Measurements from ENCODE around the gene PRDM2. TPM values are rescaled to one million over a fixed set of nuclear protein-coding genes. Genes with fewer than 3 reads are reported as not detected.

The PRDM2 gene
- total and polyA plus RNA-seq, 2 experiments from 2014 or later: 9.7 to 15.1 TPM

GRCh38 chr1:13855554-13855953 is 155.6 kb downstream of the PRDM2 start:
- no peaks in the 10 kb centered on the region for H3K27me3 ChIP-seq (replicated peaks; ENCODE audit: insufficient read depth)
- H2AFZ ChIP-seq: no peak overlapping the region
- DNase-seq: no peak
- H3K79me2 ChIP-seq (ENCODE audit: insufficient read depth): no peaks in the 10 kb centered on the region
- WGBS, 2 experiments (ENCODE audit: low coverage in 1 of 2, low lambda C conversion rate in 2 of 2, missing lambda C conversion rate in 2 of 2): 31 to 40% methylated on average over 1 of the region's 1 CpG
- no peaks in the 10 kb centered on the region for H3K4me1 ChIP-seq (ENCODE audit: insufficient read depth)
- no peaks in the 10 kb centered on the region for H3F3A ChIP-seq (ENCODE audit: insufficient read depth)
- TF ChIP-seq EZH2 (IDR thresholded peaks at IDR 0.05; ENCODE audit: insufficient read depth, poor library complexity, severe bottlenecking) (no peak), EZH2phosphoT487 (IDR thresholded peaks at IDR 0.05; ENCODE audit: insufficient read depth, low read depth) (no peak)
- H3K9me2 ChIP-seq (ENCODE audit: insufficient read depth): no peaks in the 10 kb centered on the region
- H4K20me1 ChIP-seq (ENCODE audit: insufficient read depth): no peaks in the 10 kb centered on the region
- H3K9ac ChIP-seq: no peak overlapping the region
- no peak overlapping the region for H3K27ac ChIP-seq
- in situ Hi-C loops (cut with MboI): no loop called here
- no peak overlapping the region for H3K4me2 ChIP-seq (ENCODE audit: unreplicated experiment)
- no peak overlapping the region for H3K4me3 ChIP-seq
- no peaks in the 10 kb centered on the region for H3K36me3 ChIP-seq (ENCODE audit: low read depth)
- H3K9me3 ChIP-seq (ENCODE audit: low read depth): no peaks in the 10 kb centered on the region

- no peaks in the 10 kb centered on the region for H3K36me3 ChIP-seq (ENCODE audit: low read depth)
- no peak overlapping the region for H3K27ac ChIP-seq
- H3F3A ChIP-seq (ENCODE audit: insufficient read depth): no peaks in the 10 kb centered on the region
- H3K9me2 ChIP-seq (ENCODE audit: insufficient read depth): no peaks in the 10 kb centered on the region
- in situ Hi-C loops (cut with MboI): no loop called here
- no peak overlapping the region for H3K9ac ChIP-seq
- H2AFZ ChIP-seq: no peak overlapping the region
- TF ChIP-seq EZH2 (IDR thresholded peaks at IDR 0.05; ENCODE audit: insufficient read depth, poor library complexity, severe bottlenecking): no peak
- no peak for TF ChIP-seq EZH2phosphoT487 (IDR thresholded peaks at IDR 0.05; ENCODE audit: insufficient read depth, low read depth)
- no peaks in the 10 kb centered on the region for H3K27me3 ChIP-seq (replicated peaks; ENCODE audit: insufficient read depth)
- no peaks in the 10 kb centered on the region for H3K4me1 ChIP-seq (ENCODE audit: insufficient read depth)
- no peak overlapping the region for H3K4me2 ChIP-seq (ENCODE audit: unreplicated experiment)
- DNase-seq: no peak
- no peaks in the 10 kb centered on the region for H4K20me1 ChIP-seq (ENCODE audit: insufficient read depth)
- no peak overlapping the region for H3K4me3 ChIP-seq
- 56 to 78% methylated on average over 2 of the region's 2 CpGs for WGBS, 2 experiments (ENCODE audit: low coverage in 1 of 2, low lambda C conversion rate in 2 of 2, missing lambda C conversion rate in 2 of 2)
- no peaks in the 10 kb centered on the region for H3K79me2 ChIP-seq (ENCODE audit: insufficient read depth)
- H3K9me3 ChIP-seq (ENCODE audit: low read depth): no peaks in the 10 kb centered on the region
These were observed 160.0 kb downstream of the PRDM2 start for GRCh38 chr1:13860031-13860430.

DNA sequence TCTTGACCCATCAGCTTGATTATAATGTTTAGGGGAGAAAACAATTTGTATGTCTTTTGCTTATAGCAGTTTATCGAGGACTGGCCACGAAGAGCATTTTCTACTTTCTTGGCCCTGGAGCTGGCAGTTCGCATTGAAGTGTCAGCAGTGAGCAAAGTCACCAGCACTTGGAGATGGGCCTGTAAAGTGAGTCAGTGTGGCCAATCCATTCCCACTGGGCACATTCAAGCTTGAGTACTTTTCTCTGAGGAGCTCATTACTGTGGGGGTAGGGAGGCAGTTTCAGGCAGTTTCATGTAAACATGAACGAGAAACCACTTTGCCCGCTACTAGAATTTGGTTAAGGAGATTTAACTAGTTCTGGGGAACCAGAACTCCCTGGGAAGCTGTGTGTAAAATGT is 164.8 kb downstream of the PRDM2 start:
- whole genome bisulfite sequencing, 2 experiments (ENCODE audit: low coverage in 1 of 2, low lambda C conversion rate in 2 of 2, missing lambda C conversion rate in 2 of 2): 5 to 12% methylated on average over 5 of the region's 5 CpGs
- Histone ChIP-seq H3K4me2 (ENCODE audit: unreplicated experiment) (no peak overlapping the region), H3K27ac (no peak overlapping the region), H3K36me3 (ENCODE audit: low read depth) (no peaks in the 10 kb centered on the region), H3K4me1 (ENCODE audit: insufficient read depth) (no peaks in the 10 kb centered on the region), H3K9me3 (ENCODE audit: low read depth) (no peaks in the 10 kb centered on the region), H3K27me3 (replicated peaks; ENCODE audit: insufficient read depth) (no peaks in the 10 kb centered on the region), H4K20me1 (ENCODE audit: insufficient read depth) (no peaks in the 10 kb centered on the region), H3K9me2 (ENCODE audit: insufficient read depth) (no peaks in the 10 kb centered on the region), H3K79me2 (ENCODE audit: insufficient read depth) (no peaks in the 10 kb centered on the region), H2AFZ (no peak overlapping the region), H3K4me3 (no peak overlapping the region), H3K9ac (no peak overlapping the region), H3F3A (ENCODE audit: insufficient read depth) (no peaks in the 10 kb centered on the region)
- DNase-seq: peak; percentile 43
- in situ Hi-C loops (cut with MboI): no loop called here
- TF ChIP-seq EZH2phosphoT487 (IDR thresholded peaks at IDR 0.05; ENCODE audit: insufficient read depth, low read depth): no peak
- TF ChIP-seq EZH2 (IDR thresholded peaks at IDR 0.05; ENCODE audit: insufficient read depth, poor library complexity, severe bottlenecking): no peak

DNA sequence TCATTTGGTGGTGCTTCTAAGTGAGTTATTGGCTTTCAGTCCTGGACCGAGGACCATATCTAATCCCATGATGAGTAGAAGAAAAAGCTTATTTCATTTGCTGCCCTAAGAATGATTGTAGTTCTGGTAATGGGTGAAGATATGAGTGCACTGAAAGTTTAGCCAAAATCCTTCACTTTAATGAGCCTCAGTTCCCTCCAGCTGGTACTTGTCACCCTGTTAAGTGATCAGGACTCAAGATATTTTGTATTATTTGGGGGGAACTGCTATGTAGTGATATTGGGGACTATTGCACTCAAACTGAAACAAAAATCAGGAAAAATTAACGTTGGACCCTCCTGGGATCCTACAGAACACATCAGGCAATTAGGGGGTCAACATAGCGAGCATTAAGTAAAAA is 165.9 kb downstream of the PRDM2 start:
- Histone ChIP-seq H3K27ac (no peak overlapping the region), H3K9ac (no peak overlapping the region), H3K36me3 (ENCODE audit: low read depth) (no peaks in the 10 kb centered on the region), H3K27me3 (replicated peaks; ENCODE audit: insufficient read depth) (no peaks in the 10 kb centered on the region), H4K20me1 (ENCODE audit: insufficient read depth) (no peaks in the 10 kb centered on the region), H3F3A (ENCODE audit: insufficient read depth) (no peaks in the 10 kb centered on the region), H3K4me2 (ENCODE audit: unreplicated experiment) (no peak overlapping the region), H3K9me3 (ENCODE audit: low read depth) (no peaks in the 10 kb centered on the region), H3K9me2 (ENCODE audit: insufficient read depth) (no peaks in the 10 kb centered on the region), H3K79me2 (ENCODE audit: insufficient read depth) (no peaks in the 10 kb centered on the region), H3K4me1 (ENCODE audit: insufficient read depth) (no peaks in the 10 kb centered on the region), H3K4me3 (no peak overlapping the region), H2AFZ (no peak overlapping the region)
- in situ Hi-C loops (cut with MboI): no loop called here
- 41 to 44% methylated on average over 3 of the region's 3 CpGs for WGBS, 2 experiments (ENCODE audit: low coverage in 1 of 2, low lambda C conversion rate in 2 of 2, missing lambda C conversion rate in 2 of 2)
- no peak for DNase-seq
- TF ChIP-seq EZH2phosphoT487 (IDR thresholded peaks at IDR 0.05; ENCODE audit: insufficient read depth, low read depth): no peak
- no peak for TF ChIP-seq EZH2 (IDR thresholded peaks at IDR 0.05; ENCODE audit: insufficient read depth, poor library complexity, severe bottlenecking)

DNA sequence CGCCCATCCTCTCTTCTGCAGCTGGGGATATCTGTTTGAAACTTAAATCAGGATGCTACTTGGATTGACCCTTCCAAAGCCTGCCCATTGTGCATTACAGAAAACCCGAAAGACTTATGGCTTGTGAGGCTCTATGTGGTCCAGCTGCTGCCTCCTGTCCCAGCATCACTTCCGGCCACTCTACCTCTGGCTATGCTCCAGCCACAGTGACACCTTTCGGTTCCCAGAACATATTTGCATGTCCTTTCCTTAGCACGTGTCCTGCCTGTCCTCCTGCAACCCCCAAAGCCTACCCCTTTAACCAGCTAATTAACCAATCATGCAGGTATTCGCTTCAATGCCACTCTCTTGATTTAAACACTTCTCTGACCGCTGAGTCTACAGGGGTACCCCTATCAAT is 167.6 kb downstream of the PRDM2 start:
- TF ChIP-seq EZH2phosphoT487 (IDR thresholded peaks at IDR 0.05; ENCODE audit: insufficient read depth, low read depth) (no peak), EZH2 (IDR thresholded peaks at IDR 0.05; ENCODE audit: insufficient read depth, poor library complexity, severe bottlenecking) (no peak)
- Histone ChIP-seq H3K9me3 (ENCODE audit: low read depth) (no peaks in the 10 kb centered on the region), H3K4me1 (ENCODE audit: insufficient read depth) (no peaks in the 10 kb centered on the region), H4K20me1 (ENCODE audit: insufficient read depth) (no peaks in the 10 kb centered on the region), H3K36me3 (ENCODE audit: low read depth) (no peaks in the 10 kb centered on the region), H2AFZ (no peak overlapping the region), H3K27me3 (replicated peaks; ENCODE audit: insufficient read depth) (no peaks in the 10 kb centered on the region), H3K9ac (no peak overlapping the region), H3K79me2 (ENCODE audit: insufficient read depth) (no peaks in the 10 kb centered on the region), H3F3A (ENCODE audit: insufficient read depth) (no peaks in the 10 kb centered on the region), H3K27ac (no peak overlapping the region), H3K4me3 (no peak overlapping the region), H3K4me2 (ENCODE audit: unreplicated experiment) (no peak overlapping the region), H3K9me2 (ENCODE audit: insufficient read depth) (no peaks in the 10 kb centered on the region)
- WGBS, 2 experiments (ENCODE audit: low coverage in 1 of 2, low lambda C conversion rate in 2 of 2, missing lambda C conversion rate in 2 of 2): 51 to 54% methylated on average over 7 of the region's 7 CpGs
- DNase-seq: no peak
- in situ Hi-C loops (cut with MboI): no loop called here
